Ecto neural progenitor cell (in vitro differentiated cells): ENCODE data around the gene INSL3.

Experiments
- DNase-seq: peaks from one replicate; pipeline ENCODE4 v3.0.0-alpha.2; 2018; ENCODE audit warnings: low spot score

INSL3 gene

DNA sequence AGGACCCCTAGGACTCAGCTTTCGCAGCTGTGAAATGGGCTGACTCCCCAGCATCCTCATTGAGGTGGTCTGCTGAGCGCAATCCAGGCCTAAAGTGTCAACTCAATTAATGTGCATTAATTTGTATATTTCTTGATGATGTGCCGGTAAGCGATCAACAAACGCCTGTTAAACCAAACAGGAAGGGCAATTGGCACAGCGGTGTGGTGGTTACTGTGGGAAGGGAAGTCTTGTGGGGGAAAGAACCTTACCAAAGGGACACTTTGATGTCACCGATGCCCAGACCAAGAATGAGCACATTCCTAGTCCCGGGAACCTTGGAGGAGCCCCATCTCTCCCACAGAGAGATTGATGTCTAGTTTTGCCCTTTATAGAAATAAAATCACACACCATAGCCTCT lies 24.8 kb upstream of the INSL3 start:
- DNase-seq, result no peak

DNA sequence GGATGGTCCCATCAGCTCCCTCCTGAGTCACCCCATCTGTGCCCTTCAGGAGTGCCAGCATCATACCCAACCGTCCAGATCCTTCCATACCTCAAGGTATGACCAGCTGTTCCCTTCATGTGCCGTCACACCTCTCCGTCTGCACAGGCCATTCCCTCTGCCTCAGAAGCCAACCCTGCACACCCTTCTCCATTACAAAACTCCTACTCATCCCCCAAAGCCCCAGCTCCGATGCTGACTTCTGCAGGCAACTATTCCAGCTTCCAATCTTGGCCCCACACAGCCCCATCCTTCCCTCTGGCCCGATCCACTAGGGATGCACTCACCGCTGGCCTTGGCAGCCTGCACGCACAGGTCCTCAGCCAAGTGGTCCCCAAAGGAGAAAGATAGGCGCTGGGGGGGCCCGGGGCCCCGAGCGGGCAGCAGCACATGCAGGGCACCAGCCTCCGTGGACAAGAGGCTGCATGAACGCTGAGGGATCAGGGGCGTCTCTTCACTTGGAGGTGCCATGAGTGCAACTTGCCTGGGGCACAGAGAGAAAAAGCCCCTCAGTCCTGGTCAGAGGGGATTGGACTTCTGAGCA lies 22.7 kb upstream of the INSL3 start:
- no peak for DNase-seq

DNA sequence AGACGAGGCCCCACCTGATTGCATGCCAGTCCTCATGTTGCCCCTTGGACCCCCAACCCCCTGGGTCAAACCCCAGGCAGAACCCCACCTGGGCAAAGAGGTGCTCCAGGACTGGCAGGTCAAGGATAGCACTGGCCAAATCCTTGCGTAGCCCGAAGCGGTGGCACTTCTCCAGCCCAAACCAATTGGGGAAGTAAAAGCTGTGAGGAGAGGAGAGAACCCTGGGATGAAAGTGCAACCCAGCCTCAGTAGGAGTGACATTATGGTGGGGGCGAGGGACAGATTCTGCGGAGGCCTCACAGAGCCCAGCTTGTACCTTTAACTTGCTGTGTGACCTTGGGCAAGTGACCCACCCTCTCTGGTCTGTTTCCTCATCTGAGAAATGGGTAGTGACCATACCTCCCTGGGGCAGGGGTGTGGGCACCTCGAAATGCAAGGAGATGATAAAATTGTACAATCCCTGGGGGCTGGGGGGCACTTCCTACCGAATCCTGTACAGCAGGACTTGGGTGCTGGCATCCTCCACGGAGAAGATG lies 22.0 kb upstream of the INSL3 start:
- DNase-seq, result no peak

DNA sequence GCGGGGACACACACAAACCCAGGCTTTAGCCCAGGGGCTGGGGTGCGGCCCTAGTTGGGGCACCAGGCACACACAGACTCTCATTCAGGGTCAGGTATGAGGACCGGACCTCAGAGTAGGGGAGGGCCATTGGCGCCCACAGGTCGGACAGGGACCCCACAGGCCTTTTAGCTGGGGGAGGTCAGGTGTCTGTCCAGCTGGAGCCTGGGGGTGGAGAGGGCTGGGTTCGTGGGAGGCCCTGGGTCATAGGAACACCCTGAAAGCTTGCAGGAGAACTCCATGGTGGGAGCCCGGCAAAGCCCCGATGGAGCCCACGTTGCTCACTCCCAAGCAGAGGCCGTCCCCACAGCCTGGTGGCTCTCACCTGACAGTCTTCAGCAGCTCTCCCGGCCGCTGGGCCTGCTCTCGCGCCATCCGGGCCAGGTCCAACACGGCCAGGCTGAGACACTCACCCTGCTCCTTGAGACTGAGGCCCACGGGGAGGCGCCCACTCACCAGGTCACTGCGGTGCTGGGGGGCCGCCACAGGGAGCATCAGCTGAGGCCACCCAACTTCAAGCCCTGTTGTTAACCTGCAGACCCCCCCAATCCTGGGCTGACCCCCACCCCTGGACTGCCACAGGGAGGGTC lies 21.5 kb upstream of the INSL3 start:
- DNase-seq, result no peak

DNA sequence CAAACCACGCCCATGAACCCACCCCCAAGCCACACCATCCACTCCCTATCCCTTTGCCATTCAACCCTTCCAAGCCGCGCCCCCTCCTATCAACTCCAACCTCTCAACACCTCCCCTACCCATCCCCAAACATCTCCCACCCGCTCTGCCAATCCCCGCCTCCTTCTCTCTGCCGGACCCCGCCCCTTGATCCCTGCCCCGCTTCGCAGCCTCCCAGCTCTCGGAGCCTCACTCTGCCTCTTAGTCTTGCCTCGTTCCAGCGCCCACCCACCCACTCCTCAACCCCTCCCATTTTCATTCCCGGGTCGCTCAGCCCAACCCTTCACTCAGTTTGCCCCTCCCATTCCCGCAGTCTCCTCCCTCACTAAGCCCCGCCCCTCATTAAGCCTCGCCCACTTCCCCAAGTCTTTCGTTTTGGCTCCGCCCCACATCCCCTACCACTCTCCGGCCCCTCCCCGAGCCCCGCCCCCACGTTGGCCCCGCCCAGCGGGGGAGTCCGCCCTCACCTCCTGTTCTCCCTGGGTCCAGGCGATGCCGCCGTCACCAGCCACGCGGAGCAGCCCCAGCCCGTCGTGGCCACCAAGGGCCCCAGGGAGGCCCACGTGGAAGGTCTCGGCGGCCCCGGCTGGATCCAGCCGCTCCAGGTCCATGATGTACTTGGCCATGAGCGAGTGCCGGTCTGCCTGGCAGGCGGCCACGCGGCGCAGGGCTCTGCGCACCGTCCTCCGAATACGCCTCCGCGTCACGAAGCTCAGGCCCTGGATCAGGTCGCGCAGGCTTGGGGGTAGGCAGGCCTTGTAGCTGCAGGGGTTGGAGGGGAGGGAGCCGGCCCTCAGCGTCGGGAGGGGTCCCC lies 20.7 kb upstream of the INSL3 start:
- peak; percentile 98 for DNase-seq

DNA sequence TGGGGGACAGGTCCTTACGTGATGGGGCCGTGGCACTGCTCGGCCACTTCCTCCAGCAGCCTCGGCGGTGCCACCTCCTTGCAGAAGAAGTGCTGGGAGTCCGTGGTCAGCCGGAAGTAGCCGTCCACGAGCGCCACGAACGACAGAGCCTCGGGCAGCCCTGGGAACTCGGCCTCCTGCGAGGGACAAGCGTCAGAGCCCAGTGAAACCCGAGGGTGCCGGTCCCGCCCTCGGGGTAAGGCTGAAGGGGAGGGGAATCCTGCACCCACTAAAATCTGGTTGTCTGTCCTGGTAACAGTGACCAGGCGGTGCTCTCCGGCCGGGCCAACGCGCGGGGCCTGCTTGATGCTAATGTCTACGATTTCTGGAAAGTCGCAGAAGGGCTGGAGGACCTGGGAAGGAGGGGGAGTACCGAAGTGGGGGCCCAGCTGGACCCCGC lies 20.1 kb upstream of the INSL3 start:
- no peak for DNase-seq

DNA sequence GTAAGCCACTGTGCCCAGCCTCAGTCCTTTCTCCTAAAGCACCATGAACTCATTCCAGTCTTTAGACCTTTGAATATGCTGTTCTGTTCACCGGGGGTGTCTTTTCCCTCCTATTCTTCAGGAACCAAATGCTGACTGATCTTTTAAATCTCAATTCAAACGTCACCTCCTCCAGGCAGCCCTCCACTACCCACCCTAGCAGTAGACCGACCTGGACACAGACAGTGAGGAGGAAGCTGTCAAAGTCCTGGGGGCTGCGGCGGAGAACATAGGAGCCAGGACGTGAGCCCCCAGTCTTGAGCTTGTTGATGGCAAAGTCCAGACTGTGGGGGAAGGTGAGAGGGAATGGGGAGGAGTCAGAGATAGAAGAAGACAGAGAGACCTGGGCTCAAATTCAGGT lies 18.7 kb upstream of the INSL3 start:
- no peak for DNase-seq

DNA sequence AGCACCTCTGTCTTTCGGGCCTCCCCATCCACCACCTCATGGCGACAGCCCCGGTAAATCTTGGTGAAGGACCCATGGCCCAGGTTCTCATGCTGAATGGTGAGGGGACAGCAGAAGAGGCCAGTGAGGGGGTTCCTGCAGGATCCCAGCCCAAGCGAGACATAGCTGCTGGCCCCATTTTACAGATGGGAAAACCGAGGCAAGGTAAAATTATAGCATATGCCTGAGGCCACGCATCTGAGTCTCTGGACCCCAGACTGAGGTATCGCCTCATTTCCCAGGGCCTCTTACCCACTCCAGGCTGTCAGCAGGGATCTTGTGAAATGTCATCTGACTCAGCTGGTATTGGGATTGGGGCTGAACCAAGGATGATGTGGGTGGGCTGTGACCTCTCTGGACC lies 16.7 kb upstream of the INSL3 start:
- no peak for DNase-seq

DNA sequence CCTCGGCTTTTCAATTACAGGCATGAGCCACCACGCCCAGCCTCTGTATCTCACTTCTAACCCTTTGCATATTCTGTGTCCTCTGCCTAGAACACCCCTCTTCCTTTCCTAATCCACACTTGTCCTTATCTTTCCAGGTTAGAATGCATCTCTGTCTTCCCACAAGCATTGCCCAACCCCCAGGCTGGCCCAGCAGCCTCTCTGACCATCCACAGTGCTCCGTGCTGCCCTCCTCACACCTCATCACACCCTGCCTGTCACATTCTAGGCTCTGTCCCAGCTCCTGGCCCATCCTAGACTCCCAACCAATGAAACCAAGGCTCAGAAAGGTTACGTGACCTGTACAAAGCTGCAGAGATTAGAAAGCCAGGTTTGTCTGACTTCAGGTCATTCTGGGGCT lies 15.2 kb upstream of the INSL3 start:
- DNase-seq, result no peak

DNA sequence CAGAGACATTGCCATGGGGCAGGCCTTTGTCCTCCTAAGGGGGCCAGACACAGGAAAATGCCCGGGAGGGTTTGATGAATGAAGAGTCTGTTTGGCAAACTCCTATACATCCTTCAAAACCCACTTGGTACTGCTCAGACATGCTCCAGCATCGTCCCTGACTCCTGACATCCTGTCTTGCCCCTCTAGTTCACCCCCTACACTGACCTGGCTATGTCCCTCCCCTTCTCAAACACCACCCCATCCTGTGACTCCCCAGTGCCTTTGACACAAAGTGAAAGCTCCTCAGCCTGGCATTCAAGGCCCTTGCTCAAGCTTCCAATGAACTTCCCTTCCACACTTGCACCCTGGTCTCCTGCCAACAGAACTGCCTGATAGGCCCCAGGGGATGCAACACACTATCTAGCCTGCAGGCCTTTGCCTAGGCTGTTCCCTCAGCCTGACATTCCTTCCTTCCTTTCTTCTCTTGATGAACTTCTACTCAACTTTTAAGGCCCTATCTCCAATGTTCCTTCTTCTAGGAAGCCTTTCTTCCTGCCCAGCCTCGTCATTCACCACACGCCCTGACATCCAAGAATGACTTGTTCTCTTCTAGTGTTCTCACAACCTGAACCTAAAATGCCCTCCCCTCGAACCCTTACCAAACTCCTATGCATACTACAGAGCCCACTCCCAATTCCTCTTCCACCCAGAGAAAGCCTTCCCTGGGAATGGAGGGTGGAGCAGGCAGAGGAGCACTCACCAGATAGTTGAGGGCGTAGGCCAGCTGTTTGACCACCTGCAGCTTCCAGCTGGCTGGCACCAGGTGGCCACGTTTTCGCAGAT lies 14.1 kb upstream of the INSL3 start:
- no peak for DNase-seq

DNA sequence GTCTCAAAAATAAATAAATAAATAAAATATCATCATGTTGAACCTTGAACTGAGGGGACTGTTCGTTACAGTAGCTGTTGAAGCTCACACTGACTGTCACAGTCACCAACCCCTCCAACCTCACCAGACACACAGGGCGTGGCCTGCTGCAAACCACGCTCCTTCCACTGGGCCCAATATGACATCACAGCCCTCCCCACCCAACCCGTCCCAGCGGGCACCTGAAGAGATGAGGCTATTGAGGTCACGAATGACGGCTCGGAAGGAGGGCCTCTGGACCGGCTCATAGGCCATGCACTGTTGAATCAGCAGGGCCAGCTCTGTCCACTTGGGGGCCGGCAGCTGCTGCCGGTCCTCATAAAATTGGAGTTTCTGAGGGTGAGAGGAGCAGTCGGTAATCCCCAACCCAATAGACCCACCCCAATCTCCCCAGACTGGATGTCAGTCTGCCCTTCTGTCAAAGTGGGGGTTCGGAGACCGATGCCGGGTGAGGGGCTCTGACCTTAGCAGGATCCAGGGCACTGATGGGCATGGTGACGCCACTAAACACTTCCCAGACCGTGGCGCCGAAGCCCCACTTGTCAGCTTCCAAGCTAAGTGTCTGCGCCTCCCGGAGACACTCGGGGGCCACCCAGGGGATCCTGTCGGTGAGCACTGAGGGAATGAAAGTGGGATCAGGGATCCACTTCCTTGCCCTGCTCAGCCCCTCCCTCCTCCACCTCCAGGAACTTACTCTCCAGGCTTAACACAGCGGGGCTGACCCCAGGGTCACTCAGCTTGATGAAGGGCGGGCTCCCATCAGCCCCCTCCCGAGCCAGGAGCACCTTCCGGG lies 13.2 kb upstream of the INSL3 start:
- DNase-seq, result peak; percentile 68

DNA sequence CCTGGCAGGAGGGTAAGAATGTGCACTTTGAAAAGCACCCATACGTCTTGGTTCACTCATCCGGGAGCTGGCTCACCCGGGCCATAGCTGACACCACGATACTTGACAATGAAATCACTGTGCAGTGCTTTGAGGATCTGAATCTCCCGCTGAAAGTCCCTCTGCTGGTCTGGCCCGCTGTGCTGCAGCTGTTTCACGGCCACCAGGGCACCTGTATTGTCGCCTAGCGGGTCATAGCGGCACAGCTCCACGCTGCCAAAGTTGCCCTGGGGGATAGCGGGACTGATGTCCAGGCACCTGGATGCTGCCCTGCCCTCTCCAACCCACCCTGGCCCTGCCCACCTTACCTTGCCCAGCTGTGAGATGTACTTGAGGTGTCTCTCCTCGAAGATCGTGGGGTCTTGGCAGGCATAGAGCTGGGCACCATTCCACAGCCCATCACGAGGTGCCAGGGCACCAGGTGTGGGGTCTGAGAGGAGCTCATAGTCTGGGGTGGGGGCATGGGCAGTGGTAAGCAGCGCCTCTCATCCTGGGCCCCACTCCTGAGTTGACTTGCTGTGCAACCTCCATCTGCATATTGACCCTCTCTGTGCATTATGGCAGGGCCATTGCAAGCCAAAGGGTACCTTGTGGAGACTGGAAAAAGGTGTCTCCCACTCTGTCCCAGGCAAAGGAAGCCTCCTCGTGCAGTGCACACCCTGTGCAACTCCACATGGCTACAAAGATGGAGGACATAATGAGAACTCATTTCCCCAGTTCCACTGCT lies 11.3 kb upstream of the INSL3 start:
- DNase-seq, result no peak

DNA sequence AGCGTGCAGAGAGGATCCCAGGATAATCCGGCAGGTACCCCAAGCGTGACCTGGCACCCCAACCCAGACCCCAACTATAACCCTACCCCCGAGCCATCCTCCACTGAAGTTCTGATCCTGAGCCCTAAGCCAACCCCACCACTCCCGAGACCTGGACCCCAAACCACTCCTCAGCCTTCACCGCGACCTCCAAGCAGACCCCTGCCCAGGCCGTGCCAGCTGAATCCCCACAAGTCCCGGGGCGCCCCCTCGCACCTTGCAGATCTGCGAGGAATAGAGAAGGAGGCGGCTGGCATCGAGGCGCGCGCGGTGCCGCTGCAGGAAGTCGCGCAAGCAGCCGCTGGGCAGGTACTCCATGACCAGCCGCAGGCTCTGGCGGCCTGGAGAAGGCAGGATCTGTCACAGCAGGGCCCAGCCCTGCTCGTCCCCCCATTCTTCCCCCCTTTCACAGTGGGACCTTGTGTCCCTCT lies 10.1 kb upstream of the INSL3 start:
- DNase-seq, result no peak

DNA sequence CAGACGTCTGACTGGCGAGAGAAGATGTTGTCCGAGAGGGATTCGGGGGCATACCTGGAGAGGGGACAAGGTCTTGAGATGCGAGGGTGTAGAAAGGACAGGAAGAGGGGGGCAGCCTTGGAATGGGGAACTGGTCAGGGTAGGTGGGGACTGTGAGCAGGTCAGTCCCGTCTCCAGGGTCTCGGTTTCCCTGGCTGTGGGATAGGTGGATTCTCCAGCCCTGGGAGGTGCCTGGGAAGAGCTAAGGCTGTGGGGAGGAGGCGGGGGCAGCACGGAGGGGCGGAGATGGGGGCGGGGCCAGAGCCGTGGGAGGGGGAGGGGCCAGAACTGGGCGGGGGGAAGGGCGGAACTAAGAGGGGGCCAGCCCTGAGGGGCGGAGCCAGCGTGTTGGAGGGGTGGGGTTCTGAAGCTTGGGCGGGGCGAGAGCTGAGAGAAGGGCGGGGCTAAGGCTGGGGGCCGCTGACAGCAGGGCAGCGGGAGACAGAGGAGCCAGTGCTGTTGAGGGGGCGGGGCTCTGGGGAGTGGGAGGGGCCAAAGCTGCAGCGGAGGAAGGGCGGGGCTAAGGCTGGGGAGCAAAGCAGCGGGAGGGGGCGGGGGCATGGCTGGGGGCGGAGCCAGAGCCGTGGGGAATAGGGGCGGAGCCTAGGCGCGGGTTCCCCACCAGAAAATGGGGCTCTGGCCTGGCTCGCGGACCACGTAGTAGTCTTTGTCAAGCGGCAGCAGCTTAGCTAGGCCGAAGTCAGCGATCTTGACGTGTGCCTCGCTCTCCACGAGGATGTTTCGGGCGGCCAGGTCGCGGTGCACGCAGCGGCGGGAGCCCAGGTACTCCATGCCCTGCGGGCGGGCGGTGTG lies 9.5 kb upstream of the INSL3 start:
- DNase-seq, result peak; percentile 98

DNA sequence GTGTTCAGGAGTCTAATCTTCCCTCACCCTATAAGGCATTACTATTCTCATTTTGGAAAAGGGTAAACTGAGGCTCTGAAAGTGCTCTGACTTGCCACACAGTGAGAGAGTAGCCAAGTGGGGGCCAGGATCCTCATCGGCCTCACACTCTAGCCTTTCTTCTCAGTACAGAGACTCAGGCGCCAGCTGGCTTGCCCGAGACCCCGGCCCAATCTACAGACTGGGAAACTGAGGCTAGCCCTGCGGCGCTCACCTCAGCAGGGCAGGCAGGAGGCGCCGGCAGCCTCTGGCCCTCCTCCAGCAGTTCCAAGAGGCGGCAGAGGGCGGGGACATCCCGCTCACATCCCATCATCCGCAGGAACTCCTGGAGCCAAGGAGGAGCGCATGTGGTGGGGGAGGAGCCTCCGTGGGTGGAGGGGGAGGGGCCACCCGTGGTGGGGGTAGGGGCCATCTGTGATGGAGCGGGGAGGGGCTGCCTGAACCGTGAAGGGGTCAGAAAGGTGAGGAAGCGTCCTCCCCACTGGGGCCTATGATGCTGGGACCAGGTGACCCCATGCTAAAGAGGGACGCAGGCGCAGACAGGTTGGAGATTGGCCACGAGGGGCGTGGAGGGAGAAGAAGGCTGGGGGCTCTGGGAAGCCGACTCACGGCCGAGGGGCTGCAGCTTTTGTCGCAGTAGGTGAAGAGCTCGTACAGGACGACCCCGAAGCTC lies 8.7 kb upstream of the INSL3 start:
- peak; percentile 86 for DNase-seq

DNA sequence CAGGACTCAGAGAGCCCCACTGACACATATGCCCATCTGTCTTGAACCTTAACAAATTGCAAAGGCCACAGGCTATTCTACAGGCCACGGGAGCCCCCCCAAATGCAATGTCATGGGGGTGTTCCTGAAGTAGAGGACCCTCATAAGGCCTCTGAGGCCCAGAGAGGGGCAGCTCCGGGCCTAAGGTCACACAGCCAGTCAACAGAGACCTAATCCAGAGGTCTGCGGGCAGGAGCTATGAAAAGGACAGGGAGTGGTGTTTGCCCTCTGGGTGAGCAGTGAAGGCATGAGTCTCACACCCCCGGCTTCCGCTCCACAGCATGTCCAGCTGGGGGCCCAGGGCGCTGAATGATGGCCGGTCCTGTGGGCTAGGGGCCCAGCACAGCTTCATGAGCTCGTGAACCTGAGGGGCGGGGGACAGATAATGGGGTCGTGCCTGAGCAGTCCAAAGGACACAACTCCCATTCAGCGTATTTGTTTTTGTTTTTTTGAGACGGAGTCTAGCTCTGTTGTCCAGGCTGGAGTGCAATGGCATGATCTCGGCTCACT lies 5.3 kb upstream of the INSL3 start:
- no peak for DNase-seq

DNA sequence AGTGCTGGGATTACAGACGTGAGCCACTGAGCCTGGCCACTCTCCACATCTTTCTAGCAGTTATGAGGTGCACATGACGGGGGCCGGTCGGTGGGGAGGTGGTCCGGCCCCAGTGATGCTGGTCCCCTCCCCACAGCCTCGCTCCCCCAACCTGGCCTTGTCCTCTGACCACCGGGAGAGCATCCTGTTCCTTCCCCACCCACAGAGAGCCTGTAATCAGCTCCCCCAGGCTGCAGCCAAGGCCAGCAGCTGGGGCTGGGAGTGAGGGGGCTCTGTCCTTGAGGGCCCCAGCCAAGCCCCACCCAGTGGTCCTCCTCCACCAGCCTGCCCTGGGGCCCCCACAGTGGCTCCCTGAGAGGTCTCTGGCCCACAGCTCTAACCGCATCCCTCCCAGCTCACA lies 3.0 kb upstream of the INSL3 start:
- DNase-seq, result no peak

DNA sequence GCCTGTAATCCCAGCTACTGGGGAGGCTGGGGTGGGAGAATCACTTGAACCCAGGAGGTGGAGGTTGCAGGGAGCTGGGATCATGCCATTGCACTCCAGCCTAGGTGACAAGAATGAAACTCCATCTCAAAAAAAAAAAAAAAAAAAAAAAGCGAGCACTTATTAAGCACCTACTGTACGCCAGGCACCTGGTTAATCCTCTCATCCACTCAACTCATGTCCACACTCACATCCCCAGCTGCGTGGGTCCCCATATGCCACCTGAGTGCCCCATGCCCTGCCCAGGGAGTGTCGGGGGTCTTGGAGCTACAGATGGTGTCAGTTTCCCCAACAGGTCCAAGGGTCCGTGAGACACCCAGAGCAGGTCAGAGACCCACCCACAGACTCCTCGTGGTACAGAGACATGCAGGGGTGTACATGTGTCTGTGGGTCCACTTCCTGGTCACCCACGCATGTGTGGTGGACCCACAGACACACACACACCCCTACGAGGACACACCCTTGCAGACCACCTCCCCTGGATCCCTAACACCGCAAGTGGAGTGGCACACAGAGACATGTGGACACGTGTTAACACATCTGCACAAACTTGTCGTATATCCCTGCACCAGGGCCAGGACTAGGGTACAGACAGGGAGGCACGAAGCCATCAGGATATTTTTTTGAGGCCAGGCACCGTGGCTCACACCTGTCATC lies 3.5 kb downstream of the INSL3 start:
- no peak for DNase-seq
